Stimulated activated CD4-positive, alpha-beta T cell treated with anti-CD3 and anti-CD28 coated beads, Interleukin-12 subunit alpha, Interleukin-12 subunit beta, amount 100 ng/mL, for 4 hours (primary cell): Measurements from ENCODE around the gene MUC7.
"Not testable (repeated sequence)": the region's sequence is repeated elsewhere in the genome, so short reads cannot be mapped to it uniquely, and the experiment has no call there.

ENCODE experiments used
- DNase-seq: peaks from one replicate; pipeline ENCODE4 v3.0.0-alpha.2; 2020

Gene MUC7

DNA sequence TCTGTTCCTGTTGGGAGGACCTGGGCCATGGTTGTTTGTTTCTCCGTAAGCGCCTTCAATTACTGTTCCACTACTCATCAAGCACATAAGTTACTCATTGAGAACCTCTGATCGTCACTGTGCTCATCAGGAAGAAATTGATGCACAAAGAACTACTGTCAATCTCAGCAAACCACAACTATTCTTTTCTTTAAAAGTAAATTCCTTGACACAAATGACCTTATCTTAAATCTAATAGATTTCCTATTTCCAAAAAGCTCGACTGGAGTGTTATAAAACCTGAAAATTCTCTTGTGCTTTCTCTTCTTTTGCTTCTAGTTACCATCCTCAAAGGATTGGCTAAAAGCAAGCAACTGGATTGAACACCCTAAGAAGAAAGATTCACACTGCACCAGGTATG, at the start of gene MUC7:
TSS of gene MUC7 (plus strand) at position 301 of the 400 bp plus-strand sequence. CDS start 1,825 bp downstream, outside the sequence.
- no peak for DNase-seq

DNA sequence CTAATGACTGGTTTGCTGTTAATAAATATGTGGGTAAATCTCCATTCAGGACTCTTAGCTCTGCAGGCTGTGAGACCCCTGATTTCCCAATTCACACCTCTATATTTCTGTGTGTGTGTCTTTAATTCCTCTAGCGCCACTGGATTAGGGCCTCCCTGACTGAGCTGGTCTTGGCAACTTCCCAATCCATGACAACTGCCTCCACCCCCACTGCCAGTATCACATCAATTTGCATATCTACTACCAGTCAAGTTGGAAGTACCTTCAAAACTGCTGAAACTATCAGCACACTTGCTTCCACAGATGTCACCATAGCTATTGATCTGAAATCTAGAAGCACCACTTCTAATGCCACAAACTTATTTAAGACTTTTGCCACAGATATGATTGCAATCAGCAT, 46.7 kb upstream of the MUC7 start:
- DNase-seq: no peak

DNA sequence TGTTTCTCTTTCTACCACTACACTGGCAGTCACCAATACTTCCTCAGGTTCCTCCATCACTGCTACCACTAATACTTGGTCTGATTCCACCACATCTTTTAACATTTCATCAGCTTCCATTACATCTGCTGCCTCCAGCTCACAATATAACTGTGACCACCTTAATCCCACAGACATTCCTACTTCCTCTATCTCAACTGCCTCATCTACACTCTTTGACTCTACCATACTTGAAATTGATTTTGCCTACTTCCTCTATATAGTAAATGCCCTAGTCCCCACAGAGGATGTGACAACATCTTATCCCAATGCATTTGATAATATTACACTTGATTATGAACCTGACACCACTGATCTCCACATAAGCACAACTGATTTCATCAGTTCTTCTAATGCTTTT, 45.2 kb upstream of the MUC7 start:
- DNase-seq: no peak

DNA sequence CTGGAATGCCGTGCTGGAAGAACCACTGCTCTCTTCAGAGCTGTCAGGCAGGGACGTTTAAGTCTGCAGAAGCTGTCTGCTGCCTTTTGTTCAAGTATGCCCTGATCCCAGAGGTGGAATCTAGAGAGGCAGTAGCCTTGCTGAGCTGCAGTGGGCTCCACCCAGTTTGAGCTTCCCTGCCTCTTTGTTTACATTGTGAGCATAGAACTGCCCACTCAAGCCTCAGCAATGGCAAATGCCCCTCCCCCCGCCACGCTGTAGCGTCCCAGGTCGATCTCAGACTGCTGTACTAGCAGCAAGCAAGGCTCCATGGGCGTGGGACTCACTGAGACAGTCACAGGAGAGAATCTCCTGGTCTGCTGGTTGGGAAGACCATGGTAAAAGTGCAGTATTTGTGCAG, 34.8 kb upstream of the MUC7 start:
- DNase-seq: no peak

DNA sequence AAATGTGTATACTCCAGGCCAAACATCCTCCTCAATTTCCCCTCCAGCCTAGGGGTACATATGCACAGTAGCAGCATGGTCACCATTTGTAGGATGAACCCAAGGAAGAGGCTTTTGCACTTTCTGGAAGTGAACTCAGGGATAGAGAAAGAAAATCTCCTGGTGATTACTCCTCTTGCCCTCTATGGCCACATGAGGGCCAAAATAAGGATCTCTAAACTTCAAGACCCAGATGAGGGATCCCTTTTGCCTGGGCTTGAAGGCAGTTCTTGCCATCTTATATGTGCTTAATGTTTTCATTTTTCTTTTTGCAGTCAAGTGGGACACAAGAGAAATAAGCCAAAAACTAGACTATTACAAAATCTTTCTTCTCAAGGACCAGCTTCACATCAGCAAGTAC, 29.5 kb upstream of the MUC7 start:
- no peak for DNase-seq

DNA sequence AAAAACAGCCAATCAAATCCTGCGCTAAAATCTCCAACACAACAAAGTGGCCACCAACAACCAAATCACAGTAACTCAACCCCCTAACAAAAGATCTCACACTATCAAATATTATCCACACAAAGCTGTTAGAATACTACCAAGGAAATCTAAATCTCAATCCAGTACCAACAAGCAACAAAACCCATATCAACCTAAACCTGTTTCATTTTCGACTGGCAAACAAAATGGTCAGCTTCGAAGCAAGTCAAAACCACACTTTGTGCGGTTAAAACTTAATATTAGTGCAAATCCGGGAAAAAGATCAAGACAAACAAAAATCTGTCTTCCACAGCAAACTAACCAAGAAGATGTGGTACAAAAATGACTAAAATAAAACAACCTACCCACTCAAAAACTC, 28.7 kb upstream of the MUC7 start:
- DNase-seq: no peak

DNA sequence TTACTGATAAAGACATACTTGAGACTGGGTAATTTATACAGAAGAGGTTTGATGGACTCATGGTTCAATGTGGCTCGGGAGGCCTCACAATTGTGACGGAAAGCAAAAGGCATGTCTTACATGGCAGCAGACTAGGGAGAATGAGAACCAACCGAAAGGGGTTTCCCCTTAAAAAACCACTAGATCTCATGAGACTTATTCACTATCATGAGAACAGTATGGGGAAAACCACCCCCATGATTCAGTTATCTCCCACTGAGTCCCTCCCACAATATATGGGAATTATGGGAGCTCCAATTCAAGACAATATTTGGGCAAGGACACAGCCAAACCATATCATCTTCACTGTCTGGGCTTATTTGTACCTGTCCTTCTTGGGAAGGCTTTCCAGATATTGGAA, 22.8 kb upstream of the MUC7 start:
- no peak for DNase-seq

DNA sequence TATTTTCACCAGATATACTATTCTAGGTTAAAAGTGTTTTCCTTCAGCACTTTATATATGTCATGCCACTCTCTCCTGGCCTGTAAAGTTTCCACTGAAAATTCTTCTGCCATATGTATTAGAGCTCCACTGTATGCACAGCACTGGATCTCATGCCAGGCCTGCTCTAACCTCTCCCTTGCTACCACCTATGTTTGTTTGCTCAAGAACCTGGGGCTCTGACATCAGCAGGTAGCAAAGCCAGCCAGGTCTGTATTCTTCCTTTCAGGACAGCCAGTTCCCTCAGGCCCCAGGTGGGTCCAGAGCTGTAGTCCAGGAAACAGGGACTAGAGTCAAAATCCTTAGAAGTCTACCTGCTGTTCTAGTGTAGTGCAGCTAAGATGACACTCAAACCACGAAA, 19.1 kb upstream of the MUC7 start:
- no peak for DNase-seq

DNA sequence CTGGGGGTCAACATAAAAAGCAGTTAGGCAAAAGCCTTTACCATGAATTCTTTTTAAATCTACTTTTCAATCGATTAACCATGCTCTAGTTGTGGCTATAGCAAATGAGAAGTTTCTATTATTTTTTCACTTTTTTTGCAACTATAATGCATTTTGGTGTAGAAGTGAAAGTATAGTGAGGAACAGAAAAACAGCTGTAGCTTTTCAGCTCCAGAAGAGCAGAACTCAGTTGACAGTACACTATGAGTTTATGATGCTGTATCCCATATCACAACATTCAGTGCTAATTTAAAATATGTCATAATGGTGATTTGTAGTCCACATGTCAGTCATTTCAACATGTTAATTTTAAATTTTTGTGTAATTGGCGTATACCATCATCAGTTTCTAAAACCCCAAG, 8.7 kb upstream of the MUC7 start:
- no peak for DNase-seq

DNA sequence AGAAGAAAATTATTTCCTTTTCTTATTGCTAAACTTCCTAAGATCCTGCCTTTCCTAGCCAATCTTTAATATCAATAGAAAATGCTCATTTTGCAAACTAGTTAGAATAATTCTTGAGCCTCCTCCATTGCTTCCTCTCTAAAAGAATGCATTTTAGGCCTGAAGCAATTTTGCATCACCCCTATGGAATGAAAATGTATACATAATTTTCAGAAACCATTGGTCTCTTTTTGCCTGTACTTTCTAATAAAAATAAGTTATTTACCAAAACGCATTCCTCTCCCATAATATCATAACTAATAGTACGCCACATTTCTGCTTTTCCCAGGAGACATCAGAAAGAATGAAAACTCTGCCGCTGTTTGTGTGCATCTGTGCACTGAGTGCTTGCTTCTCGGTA, 1.7 kb downstream of the MUC7 start:
- DNase-seq: no peak

DNA sequence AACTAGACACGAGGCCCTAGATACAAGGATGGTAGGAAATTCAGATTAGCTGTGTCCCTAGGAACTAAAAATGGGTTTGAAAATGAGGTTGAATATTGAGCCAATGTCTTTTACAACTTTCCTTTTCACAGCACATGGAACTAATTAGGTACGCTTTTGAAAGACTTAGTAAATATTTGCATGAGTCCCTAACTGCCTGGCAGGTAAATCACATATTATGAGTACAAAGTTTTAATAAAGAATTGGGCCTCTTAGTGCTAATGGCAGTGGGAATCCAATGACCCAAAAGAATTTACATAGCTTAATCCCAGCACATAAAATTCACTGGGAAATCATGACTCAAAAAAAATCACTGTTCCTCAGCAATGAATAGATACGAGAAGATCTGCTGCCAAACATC, 16.8 kb downstream of the MUC7 start:
- DNase-seq: no peak

DNA sequence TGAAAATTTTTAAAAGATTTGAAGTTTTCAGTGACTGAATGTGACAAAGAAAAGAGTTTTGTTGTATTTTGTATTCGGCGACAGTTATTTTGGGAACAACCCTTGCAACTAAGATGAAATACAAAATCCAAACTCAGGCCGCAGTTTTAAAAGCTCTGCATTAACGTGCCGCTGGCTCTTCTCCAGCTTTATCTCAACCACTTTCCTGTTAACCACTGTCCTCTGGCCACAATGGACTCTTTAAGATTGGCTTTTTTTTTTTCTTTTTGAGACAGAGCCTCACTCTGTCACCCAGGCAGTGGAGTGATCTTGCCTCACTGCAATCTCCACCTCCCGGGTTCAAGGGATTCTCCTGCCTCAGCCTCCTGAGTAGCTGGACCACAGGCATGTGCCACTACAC, 24.2 kb downstream of the MUC7 start:
- DNase-seq: no peak

DNA sequence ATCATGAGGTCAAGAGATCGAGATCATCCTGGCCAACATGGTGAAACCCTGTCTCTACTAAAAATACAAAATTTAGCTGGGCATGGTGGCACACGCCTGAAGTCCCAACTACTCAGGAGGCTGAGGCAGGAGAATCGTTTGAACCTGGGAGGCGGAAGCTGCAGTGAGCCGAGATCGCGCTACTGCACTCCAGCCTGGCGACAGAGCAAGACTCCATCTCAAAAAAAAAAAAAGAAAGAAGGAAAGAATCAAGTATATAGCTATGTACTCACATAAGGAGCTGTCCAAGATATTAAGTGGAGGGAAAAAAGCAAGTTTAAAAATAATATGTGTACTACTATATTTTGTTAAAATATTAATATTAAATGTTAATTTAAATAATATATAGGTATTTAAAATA, 29.8 kb downstream of the MUC7 start:
- DNase-seq: not testable (repeated sequence)

DNA sequence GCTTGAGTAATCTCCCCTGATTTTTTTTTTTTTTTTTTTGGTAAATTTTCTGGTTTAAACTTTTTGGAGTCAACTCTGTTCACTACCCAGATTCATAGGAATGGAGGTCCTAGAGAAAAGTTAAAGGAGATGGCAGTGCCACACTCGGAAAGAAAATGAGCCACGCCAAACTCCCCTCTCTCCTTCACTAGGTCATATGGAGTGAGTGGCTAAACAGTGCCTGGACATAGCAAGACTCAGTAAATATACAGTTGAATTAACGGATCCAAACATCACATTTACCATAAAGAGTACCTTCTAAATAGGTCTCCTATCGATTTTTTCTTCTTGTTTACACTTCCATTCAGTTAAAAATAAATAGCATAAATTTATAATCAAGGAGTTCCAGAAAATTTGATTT, 32.7 kb downstream of the MUC7 start:
- DNase-seq: no peak

DNA sequence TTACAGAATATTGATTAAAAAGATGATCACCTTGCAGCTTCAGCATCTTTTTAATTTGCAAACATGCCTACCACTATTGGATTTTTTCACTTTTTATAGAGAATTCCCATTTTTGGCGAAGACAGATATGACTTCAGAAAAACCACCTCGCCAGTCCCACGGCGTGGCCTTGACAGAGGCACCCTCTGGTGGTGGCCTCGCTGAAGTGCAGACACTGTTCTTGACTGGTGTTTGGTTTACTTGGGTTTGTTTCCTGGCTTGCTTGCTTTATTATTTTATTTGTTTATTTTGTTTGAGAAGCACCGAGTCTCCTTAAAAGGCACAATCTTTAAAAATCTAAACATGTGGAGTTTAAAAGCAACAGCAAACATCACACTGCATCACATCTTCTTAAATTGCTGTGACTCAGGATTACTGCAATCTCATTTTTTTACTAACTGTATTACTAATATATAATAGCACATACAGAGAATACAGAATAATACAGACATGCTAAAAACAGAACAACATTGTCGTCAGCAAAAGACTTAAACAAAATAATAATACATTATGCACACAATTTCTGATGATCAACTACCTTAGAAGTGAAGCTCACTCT, 33.3 kb downstream of the MUC7 start:
- peak; percentile 46 for DNase-seq

DNA sequence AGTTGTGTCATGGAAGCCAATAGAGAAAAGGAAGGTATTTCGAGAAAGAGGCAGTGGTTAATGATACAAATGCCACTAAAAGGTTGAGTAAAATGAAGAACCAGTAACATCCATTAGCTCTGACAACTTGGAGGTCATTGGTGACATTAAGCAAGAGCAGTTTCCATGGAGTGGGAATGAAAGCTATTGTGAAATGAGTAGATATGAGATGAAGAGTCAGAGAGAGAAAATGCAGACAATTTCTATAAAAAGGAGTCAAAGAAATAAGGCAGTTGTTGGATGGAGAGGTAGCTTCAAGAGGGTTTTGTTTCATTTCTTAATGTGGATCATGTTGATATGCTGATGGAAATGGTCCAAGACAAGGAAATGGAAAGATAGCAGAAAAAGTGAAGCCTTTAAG, 36.8 kb downstream of the MUC7 start:
- no peak for DNase-seq

DNA sequence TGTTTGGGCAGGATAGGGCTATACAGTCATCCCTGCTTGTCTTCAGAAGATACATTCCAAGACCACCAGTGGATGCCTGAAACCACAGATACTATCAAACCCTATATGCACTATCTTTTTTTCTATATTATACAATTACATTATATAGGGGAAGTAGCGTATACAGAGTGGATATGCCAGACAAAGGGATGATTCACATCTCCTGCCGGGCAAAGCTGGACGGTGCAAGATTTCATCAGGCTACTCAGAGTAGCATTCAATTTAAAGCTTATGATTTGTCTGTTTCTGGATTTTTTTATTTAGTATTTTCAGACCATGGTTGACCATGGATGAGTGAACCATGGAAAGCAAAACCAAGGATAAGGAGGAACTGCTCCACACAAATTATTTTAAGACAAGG, 39.4 kb downstream of the MUC7 start:
- no peak for DNase-seq

DNA sequence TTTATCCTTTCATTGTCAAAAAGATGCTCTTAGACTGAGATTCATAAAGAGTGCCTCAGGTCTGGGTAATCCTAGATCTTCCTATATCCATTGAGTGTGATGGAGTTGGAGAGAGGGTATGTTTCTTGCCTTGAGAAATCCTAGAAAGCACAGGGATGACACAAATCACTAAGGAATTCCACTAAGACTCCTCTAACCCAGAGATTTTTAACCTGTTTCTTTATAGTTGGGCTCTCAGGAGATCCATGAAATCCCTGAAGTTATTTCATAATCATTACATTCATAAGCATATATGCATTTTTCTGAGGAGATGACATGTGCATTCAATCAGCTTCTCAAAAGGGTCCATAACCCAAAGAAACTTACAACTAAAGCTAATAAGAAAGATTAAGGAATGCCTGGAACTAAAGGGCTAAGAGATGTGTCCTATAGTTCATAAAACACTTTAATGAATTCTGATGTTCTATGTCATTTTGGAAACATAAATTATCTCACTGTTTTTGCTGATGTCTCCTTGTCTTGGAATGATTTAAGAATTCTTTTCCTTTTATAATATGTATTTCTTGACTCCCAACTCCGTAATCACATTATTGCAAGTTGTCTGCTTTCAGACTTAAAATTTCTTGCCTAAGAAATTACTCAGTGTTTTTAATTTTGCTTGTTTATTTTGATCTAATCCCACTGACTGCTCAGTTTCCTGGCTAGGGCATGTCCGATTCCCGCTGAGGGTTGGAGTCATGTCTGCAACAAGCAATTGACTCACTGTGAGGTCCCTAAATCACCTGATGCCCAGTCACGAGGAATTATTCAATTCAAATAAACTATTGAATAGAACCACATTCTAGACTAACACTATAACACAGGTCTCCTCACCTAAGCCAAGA, 43.6 kb downstream of the MUC7 start:
- no peak for DNase-seq

DNA sequence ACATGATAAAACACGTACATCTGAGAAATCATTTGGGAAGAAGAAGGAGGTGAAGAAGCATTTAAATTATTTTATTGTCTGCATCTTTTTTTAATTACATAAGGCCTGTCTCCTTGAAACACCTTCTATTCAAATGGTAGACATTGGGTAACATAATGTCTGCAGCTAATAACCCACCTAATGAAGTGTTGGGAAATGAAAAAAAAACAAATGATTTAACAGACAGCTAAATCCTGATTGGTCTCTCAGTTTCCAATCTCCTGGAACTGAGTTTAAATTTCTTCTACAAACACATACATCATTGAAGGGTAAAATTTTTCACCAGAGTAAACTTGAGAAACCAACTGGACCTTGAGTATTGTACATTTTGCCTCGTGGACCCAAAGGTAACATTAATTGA, 46.3 kb downstream of the MUC7 start, which contains the start of gene AMTN:
TSS of gene AMTN (plus strand) at position 301 of the 400 bp plus-strand sequence. CDS start 209 bp downstream, outside the sequence.
- DNase-seq: no peak

DNA sequence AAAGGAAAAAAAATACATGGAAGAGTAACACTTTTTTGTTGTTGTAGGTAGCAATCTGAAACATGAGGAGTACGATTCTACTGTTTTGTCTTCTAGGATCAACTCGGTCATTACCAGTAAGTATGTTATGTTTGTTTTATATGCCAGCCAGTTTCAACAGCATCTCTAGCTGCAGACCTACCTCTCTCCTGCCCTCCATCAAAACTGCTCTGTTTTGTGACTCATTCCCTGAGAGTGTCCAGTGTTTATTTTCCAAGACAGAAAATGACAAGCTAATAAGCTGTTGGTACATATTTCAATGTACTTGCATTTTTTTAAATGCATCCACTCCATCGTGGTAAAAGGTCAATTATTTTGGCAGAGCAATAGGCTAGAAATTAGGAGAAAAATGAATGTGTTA, 46.7 kb downstream of the MUC7 start:
- no peak for DNase-seq

DNA sequence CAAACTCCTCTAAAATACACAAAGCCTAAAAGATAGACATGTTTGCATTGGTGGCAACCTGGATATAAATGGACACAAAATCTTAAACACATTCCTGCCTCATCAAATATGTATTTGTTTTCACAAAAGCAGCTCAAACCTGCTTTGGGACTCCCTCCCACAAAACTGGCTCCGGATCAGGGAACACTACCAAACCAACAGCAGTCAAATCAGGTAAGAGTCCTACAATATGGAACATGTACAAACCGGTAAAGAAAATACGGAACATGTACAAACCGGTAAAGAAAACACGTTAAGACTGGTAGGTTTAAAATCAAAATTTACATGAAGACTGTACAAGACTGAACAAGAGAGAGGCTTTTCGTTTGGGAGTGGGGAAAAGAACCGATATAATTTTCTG, 50.6 kb downstream of the MUC7 start:
- no peak for DNase-seq

DNA sequence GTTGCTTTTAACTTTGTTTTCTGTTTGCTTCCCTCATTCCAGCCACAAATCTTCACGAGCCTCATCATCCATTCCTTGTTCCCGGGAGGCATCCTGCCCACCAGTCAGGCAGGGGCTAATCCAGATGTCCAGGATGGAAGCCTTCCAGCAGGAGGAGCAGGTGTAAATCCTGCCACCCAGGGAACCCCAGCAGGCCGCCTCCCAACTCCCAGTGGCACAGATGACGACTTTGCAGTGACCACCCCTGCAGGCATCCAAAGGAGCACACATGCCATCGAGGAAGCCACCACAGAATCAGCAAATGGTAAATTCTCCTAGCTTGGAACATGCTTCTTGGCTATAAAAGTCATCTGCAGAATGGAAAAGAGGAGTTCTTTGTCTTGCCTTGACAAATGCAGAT, 59.0 kb downstream of the MUC7 start:
- DNase-seq: no peak

DNA sequence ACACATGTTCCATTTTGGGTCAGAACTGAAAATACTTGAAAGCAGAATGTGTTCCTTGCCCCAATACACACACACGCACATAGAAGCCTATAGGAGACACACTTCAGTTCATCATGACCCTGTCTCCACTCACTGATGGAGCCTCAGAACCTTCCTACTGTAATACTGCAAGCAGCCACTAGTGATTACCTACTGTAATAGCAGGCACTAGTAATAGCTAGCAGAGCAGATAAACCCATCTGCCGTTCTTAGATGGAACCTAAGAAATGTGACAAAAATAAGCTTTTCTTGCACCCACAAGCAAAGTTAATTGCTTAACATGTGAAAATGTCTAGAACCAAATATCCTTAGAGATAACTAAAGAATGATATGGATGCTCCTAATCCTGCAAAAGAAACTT, 60.0 kb downstream of the MUC7 start:
- no peak for DNase-seq
